Lower leg skin (tissue), 4 donors: ENCODE data around the gene RHCG. TPM values are rescaled to one million over a fixed set of nuclear protein-coding genes. Genes with fewer than 3 reads are reported as not detected.

ENCODE experiments used
- DNase-seq, 2 donors: peaks; one replicate each; pipeline ENCODE4 v3.0.0-alpha.2; 2019; ENCODE audit warnings: low spot score in 2 of 2
- H3K4me3 ChIP-seq: fragments of 200-600 bp; sonication (generic); 2 replicates; pipeline ENCODE4 v1.5.1; 2017; ENCODE audit warnings: mild to moderate bottlenecking, low read depth; ENCODE audit not compliant: poor library complexity, severe bottlenecking
- CTCF ChIP-seq, 3 donors: fragments of 450-650 bp; IDR thresholded peaks; one replicate each; pipeline ENCODE4 v1.5.1; 2016; ENCODE audit warnings: antibody characterized with exemption in 3 of 3, mild to moderate bottlenecking in 3 of 3, moderate library complexity in 2 of 3
- POLR2A ChIP-seq, 2 donors: fragments of 450-650 bp; IDR thresholded peaks; one replicate each; pipeline ENCODE4 v1.6.1; 2016 to 2017; ENCODE audit warnings: antibody characterized with exemption in 2 of 2, mild to moderate bottlenecking in 1 of 2, moderate library complexity in 1 of 2
- WGBS, 2 donors: methylation state at CpG; one replicate each; pipeline ENCODE4 v1.1.5; 2018; 5-methylcytosine and 5-hydroxymethylcytosine counted together
- intact Hi-C: fragments of 100-400 bp; cut with DNase I; formaldehyde crosslinking; loops from one replicate; pipeline ENCODE4 v1.15.0; 2023; ENCODE audit warnings: low total_unique reads
- total RNA-seq, 4 donors: library from RNA; depleted of rRNA; stranded (reverse); fragments of >200 nt; gene quantifications; one replicate each; pipeline ENCODE4 v1.1.0, GENCODE V29; 2016

Gene RHCG
- total RNA-seq, 4 donors from 2014 or later: 1.3 to 29.0 (median 23.7) TPM

GRCh38 chr15:89429986-89430385, 66.4 kb downstream of the RHCG start:
- no peak for DNase-seq
- TF ChIP-seq CTCF (IDR thresholded peaks at IDR 0.05): no peak
- 62 to 71% methylated on average over 2 of the region's 2 CpGs for WGBS, 2 donors
- H3K4me3 ChIP-seq: no peak overlapping the region
- intact Hi-C loops: loop anchor here (5.0 kb wide), 1 partner anchor 73 kb away; no protein-coding TSS in a partner anchor

GRCh38 chr15:89429023-89429422, 67.4 kb downstream of the RHCG start:
- no peak for DNase-seq
- TF ChIP-seq CTCF (IDR thresholded peaks at IDR 0.05) (no peak), POLR2A (IDR thresholded peaks at IDR 0.05) (no peak)
- no peak overlapping the region for H3K4me3 ChIP-seq
- intact Hi-C loops: loop anchor here (5.0 kb wide), 1 partner anchor 72 kb away; no protein-coding TSS in a partner anchor
- 55 to 86% methylated on average over 1 of the region's 1 CpG for WGBS, 2 donors

GRCh38 chr15:89428246-89428645, 68.1 kb downstream of the RHCG start:
- intact Hi-C loops: loop anchor here (5.0 kb wide), 1 partner anchor 71 kb away; no protein-coding TSS in a partner anchor
- DNase-seq: no peak
- no peak for TF ChIP-seq POLR2A (IDR thresholded peaks at IDR 0.05)
- no peak overlapping the region for H3K4me3 ChIP-seq
- 68 to 70% methylated on average over 2 of the region's 2 CpGs for WGBS, 2 donors

- no peak for TF ChIP-seq POLR2A (IDR thresholded peaks at IDR 0.05)
- TF ChIP-seq CTCF (IDR thresholded peaks at IDR 0.05): no peak
- H3K4me3 ChIP-seq: no peak overlapping the region
- intact Hi-C loops: loop anchor here (5.0 kb wide), 1 partner anchor 69 kb away; no protein-coding TSS in a partner anchor
- no peak for DNase-seq
- WGBS, 2 donors: 87 to 89% methylated on average over 5 of the region's 5 CpGs
Measured at GRCh38 chr15:89426500-89426899, 69.9 kb downstream of the RHCG start.

- no peak for TF ChIP-seq POLR2A (IDR thresholded peaks at IDR 0.05)
- TF ChIP-seq CTCF (IDR thresholded peaks at IDR 0.05): no peak
- no peak overlapping the region for H3K4me3 ChIP-seq
- intact Hi-C loops: no loop called here
- DNase-seq: no peak
- WGBS, 2 donors: 31% methylated on average over 8 of the region's 8 CpGs
Measured at GRCh38 chr15:89423981-89424380, 72.4 kb downstream of the RHCG start.

Other genes starting within 250 kb of the RHCG start
- 100 to 1,000 TPM in 1 of 4 donors, 10 to 100 TPM in 3; 61.1 to 110 (median 82.6) TPM for gene POLG, start 161.8 kb downstream of the RHCG start, total RNA-seq
- gene TICRR, start 78.9 kb upstream of the RHCG start, total RNA-seq: 1 to 10 TPM in 1 of 4 donors, under 1 TPM in 3; 0.21 to 1.2 (median 0.55) TPM
- gene KIF7, start 158.9 kb upstream of the RHCG start, total RNA-seq: 1 to 10 TPM; 1.3 to 3.7 (median 1.9) TPM
- 10 to 100 TPM in 3 of 4 donors, 1 to 10 TPM in 1; 5.9 to 30.9 (median 15.0) TPM for gene PLIN1, start 182.8 kb upstream of the RHCG start, total RNA-seq
- 10 to 100 TPM in 1 of 4 donors, 1 to 10 TPM in 3; 6.7 to 12.2 (median 8.8) TPM for gene PEX11A, start 194.2 kb upstream of the RHCG start, total RNA-seq
- under 1 TPM in 2 of 4 donors, not detected in 2; 0.12 to 0.26 TPM for gene WDR93, start 194.2 kb upstream of the RHCG start, total RNA-seq